ENCODE measurements around the gene IQCH. TPM values are rescaled to one million over a fixed set of nuclear protein-coding genes. Genes with fewer than 3 reads are reported as not detected.
A peak's percentile ranks its signal among the peaks of the same experiment; 100 is the strongest.

The IQCH gene
- total RNA-seq, 2 experiments from 2014 or later, result 1.2 to 1.7 TPM

DNA sequence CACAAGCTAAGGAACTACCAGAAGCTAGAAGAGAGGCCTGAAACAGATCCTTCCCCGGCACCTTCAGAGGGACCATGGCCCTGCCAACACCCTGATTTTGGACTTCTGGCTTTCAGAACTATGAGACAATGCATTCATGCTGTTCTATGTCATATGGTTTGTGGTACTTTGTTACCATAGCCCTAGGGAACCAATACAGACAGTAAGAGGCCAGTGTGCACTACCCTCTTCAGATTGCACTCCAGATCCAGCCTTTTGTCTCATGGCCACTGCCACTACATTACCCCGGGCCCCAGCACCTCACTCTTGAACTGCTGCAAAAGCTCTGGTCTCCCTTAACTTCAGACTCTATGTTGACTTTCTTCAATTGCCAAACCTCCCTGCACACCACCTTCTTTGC is 24.1 kb upstream of the IQCH start:
- no peak overlapping the region for H3K27ac Mint-ChIP-seq
- DNase-seq (no peak), ATAC-seq (no peak)
- intact Hi-C loops (cut with micrococcal nuclease), result no loop called here
- ChIA-PET CTCF (interaction anchor here (1.6 kb wide), 1 partner anchor 10 kb away, joined by 6 read pairs; no protein-coding TSS in a partner anchor), POLR2A (interaction anchor here (0.7 kb wide), 1 partner anchor 221 kb away, joined by 4 read pairs; no protein-coding TSS in a partner anchor)
- H3K4me1 Mint-ChIP-seq (ENCODE audit: low read depth), result peaks cover 7% of the 10 kb centered on the region
- TF ChIP-seq, protein P1, sequence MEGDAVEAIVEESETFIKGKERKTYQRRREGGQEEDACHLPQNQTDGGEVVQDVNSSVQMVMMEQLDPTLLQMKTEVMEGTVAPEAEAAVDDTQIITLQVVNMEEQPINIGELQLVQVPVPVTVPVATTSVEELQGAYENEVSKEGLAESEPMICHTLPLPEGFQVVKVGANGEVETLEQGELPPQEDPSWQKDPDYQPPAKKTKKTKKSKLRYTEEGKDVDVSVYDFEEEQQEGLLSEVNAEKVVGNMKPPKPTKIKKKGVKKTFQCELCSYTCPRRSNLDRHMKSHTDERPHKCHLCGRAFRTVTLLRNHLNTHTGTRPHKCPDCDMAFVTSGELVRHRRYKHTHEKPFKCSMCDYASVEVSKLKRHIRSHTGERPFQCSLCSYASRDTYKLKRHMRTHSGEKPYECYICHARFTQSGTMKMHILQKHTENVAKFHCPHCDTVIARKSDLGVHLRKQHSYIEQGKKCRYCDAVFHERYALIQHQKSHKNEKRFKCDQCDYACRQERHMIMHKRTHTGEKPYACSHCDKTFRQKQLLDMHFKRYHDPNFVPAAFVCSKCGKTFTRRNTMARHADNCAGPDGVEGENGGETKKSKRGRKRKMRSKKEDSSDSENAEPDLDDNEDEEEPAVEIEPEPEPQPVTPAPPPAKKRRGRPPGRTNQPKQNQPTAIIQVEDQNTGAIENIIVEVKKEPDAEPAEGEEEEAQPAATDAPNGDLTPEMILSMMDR (IDR thresholded peaks at IDR 0.05), result no peak
- H3K36me3 Mint-ChIP-seq (ENCODE audit: low read depth), result peaks cover 55% of the 10 kb centered on the region
- H3K9me3 Mint-ChIP-seq, result no peaks in the 10 kb centered on the region
- H3K27me3 Mint-ChIP-seq, result no peaks in the 10 kb centered on the region
- H3K4me3 Mint-ChIP-seq, result no peak overlapping the region

DNA sequence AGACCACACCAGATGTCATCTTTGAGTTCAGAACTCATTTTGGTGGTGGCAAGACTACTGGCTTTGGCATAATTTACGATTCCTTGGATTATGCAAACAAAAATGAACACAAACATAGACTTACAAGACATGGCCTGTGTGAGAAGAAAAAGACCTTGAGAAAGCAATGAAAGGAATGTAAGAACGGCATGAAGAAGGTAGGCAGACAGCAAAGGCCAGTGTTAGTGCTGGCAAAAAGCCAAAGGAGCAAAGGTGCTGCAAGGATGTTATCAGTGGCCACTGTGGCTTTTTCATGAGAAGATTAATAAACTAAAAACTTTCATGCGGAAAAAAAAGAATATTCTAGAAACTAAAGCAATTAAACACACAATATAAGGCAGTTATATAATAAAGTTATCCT is 22.0 kb upstream of the IQCH start:
- no peak for ATAC-seq
- H3K4me3 Mint-ChIP-seq, result no peak overlapping the region
- TF ChIP-seq, protein P1 (IDR thresholded peaks at IDR 0.05), result no peak
- H3K27me3 Mint-ChIP-seq, result no peaks in the 10 kb centered on the region
- H3K4me1 Mint-ChIP-seq (ENCODE audit: low read depth), result peaks cover 7% of the 10 kb centered on the region
- H3K9me3 Mint-ChIP-seq, result no peaks in the 10 kb centered on the region
- intact Hi-C loops (cut with micrococcal nuclease), result no loop called here
- H3K36me3 Mint-ChIP-seq (ENCODE audit: low read depth), result peaks cover 53% of the 10 kb centered on the region
- no peak overlapping the region for H3K27ac Mint-ChIP-seq
- POLR2A ChIA-PET, result no interaction called here
- CTCF ChIA-PET, result no interaction called here
- no peak for DNase-seq

- POLR2A ChIA-PET, result interaction anchor here (0.7 to 2.3 kb wide), 7 partner anchors 9 to 1909 kb away, joined by 3 to 7 read pairs (median 4); no protein-coding TSS in a partner anchor
- intact Hi-C loops (cut with micrococcal nuclease), result loop anchor here (2.0 kb wide), 1 partner anchor 66 kb away; no protein-coding TSS in a partner anchor
These were observed 14.1 kb upstream of the IQCH start for GRCh38 chr15:67240235-67241131.

GRCh38 chr15:67241132-67241855 is 13.3 kb upstream of the IQCH start:
- peaks cover 56% of the 10 kb centered on the region for H3K4me1 Mint-ChIP-seq (ENCODE audit: low read depth)
- intact Hi-C loops (cut with micrococcal nuclease), result loop anchor here (2.0 kb wide), 1 partner anchor 66 kb away; no protein-coding TSS in a partner anchor
- ChIA-PET POLR2A (interaction anchor here (1.0 to 1.4 kb wide), 4 partner anchors 8 to 156 kb away, joined by 3 to 5 read pairs (median 4); no protein-coding TSS in a partner anchor), CTCF (interaction anchor here (0.9 to 1.9 kb wide), 4 partner anchors 8 to 297 kb away, joined by 3 to 14 read pairs (median 4); no protein-coding TSS in a partner anchor)
- no peaks in the 10 kb centered on the region for H3K27me3 Mint-ChIP-seq
- no peaks in the 10 kb centered on the region for H3K9me3 Mint-ChIP-seq
- peak; percentile 81 for ATAC-seq
- TF ChIP-seq, protein P1 (IDR thresholded peaks at IDR 0.05), result no peak
- H3K27ac Mint-ChIP-seq, result peak overlapping the region; percentile 81
- peak; percentile 50 for DNase-seq
- peaks cover 17% of the 10 kb centered on the region for H3K36me3 Mint-ChIP-seq (ENCODE audit: low read depth)
- no peak overlapping the region for H3K4me3 Mint-ChIP-seq

More at GRCh38 chr15:67240235-67241131, 14.1 kb upstream of the IQCH start:
- Mint-ChIP-seq H3K27me3 (no peaks in the 10 kb centered on the region), H3K4me3 (no peak overlapping the region), H3K36me3 (ENCODE audit: low read depth) (peaks cover 10% of the 10 kb centered on the region), H3K4me1 (ENCODE audit: low read depth) (peaks cover 53% of the 10 kb centered on the region), H3K27ac (peak overlapping the region; percentile 81), H3K9me3 (no peaks in the 10 kb centered on the region)
- DNase-seq, result peak; percentile 35
- TF ChIP-seq, protein P1 (IDR thresholded peaks at IDR 0.05), result peak; percentile 52
- CTCF ChIA-PET, result interaction anchor here (0.9 to 2.3 kb wide), 9 partner anchors 9 to 297 kb away, joined by 3 to 14 read pairs (median 6); no protein-coding TSS in a partner anchor
- peak; percentile 38 for ATAC-seq
